ENCODE measurements around the gene PIK3R3. TPM values are rescaled to one million over a fixed set of nuclear protein-coding genes. Genes with fewer than 3 reads are reported as not detected.
"Not testable (repeated sequence)": the region's sequence is repeated elsewhere in the genome, so short reads cannot be mapped to it uniquely, and the experiment has no call there.

The PIK3R3 gene
- total RNA-seq, 2 donors from 2014 or later: 3.3 to 7.4 TPM

GRCh38 chr1:46058936-46059335 lies 73.5 kb downstream of the PIK3R3 start:
- ATAC-seq (no peak), DNase-seq (ENCODE audit: low spot score) (no peak)
- no peaks in the 10 kb centered on the region for H3K27me3 Mint-ChIP-seq
- peaks cover 11% of the 10 kb centered on the region for H3K36me3 Mint-ChIP-seq
- no peaks in the 10 kb centered on the region for H3K9me3 Mint-ChIP-seq
- H3K4me3 Mint-ChIP-seq: no peak overlapping the region
- H3K4me1 Mint-ChIP-seq (ENCODE audit: low read depth in 2 of 2): peaks cover 14 to 15% of the 10 kb centered on the region in 2 donors
- H3K27ac Mint-ChIP-seq: no peak overlapping the region

- Mint-ChIP-seq H3K9me3 (no peaks in the 10 kb centered on the region), H3K4me1 (ENCODE audit: low read depth in 2 of 2) (peaks cover 4 to 7% of the 10 kb centered on the region in 2 donors), H3K4me3 (no peak overlapping the region), H3K36me3 (peaks cover 11% of the 10 kb centered on the region), H3K27ac (no peak overlapping the region), H3K27me3 (no peaks in the 10 kb centered on the region)
- no peak for DNase-seq (ENCODE audit: low spot score)
- no peak for ATAC-seq
Observed at GRCh38 chr1:46057781-46058180, 74.6 kb downstream of the PIK3R3 start.

- not testable (repeated sequence) for DNase-seq (ENCODE audit: low spot score); H3K27me3 Mint-ChIP-seq; H3K4me3 Mint-ChIP-seq; ATAC-seq; H3K4me1 Mint-ChIP-seq (ENCODE audit: low read depth in 2 of 2); H3K9me3 Mint-ChIP-seq; H3K27ac Mint-ChIP-seq
- H3K36me3 Mint-ChIP-seq: peaks cover 11% of the 10 kb centered on the region
Observed at GRCh38 chr1:46057215-46057614, 75.2 kb downstream of the PIK3R3 start.

- no peak for DNase-seq (ENCODE audit: low spot score)
- Mint-ChIP-seq H3K4me1 (ENCODE audit: low read depth in 2 of 2) (peaks cover 0 to 3% of the 10 kb centered on the region in 2 donors), H3K27ac (no peak overlapping the region), H3K27me3 (no peaks in the 10 kb centered on the region), H3K4me3 (no peak overlapping the region), H3K9me3 (no peaks in the 10 kb centered on the region), H3K36me3 (peaks cover 9% of the 10 kb centered on the region)
- ATAC-seq: no peak
Observed at GRCh38 chr1:46056325-46056724, 76.1 kb downstream of the PIK3R3 start.

GRCh38 chr1:46053734-46054133 lies 78.7 kb downstream of the PIK3R3 start:
- Mint-ChIP-seq H3K4me1 (ENCODE audit: low read depth in 2 of 2) (no peaks in the 10 kb centered on the region), H3K27ac (no peak overlapping the region), H3K36me3 (peaks cover 4% of the 10 kb centered on the region), H3K27me3 (no peaks in the 10 kb centered on the region), H3K4me3 (no peak overlapping the region), H3K9me3 (no peaks in the 10 kb centered on the region)
- ATAC-seq: no peak
- no peak for DNase-seq (ENCODE audit: low spot score)

- no peak for DNase-seq (ENCODE audit: low spot score)
- Mint-ChIP-seq H3K4me3 (no peak overlapping the region), H3K9me3 (no peaks in the 10 kb centered on the region), H3K27ac (no peak overlapping the region), H3K36me3 (no peaks in the 10 kb centered on the region), H3K4me1 (ENCODE audit: low read depth in 2 of 2) (peaks cover 9% of the 10 kb centered on the region in 2 donors), H3K27me3 (no peaks in the 10 kb centered on the region)
- no peak for ATAC-seq
Observed at GRCh38 chr1:46044116-46044515, 88.3 kb downstream of the PIK3R3 start.

- H3K36me3 Mint-ChIP-seq: no peaks in the 10 kb centered on the region
- no peak for DNase-seq (ENCODE audit: low spot score)
- H3K4me1 Mint-ChIP-seq (ENCODE audit: low read depth in 2 of 2): peaks cover 9% of the 10 kb centered on the region in 2 donors
- no peaks in the 10 kb centered on the region for H3K27me3 Mint-ChIP-seq
- H3K27ac Mint-ChIP-seq: no peak overlapping the region
- no peak overlapping the region for H3K4me3 Mint-ChIP-seq
- no peak for ATAC-seq
- no peaks in the 10 kb centered on the region for H3K9me3 Mint-ChIP-seq
Observed at GRCh38 chr1:46043458-46044017, 88.9 kb downstream of the PIK3R3 start.

GRCh38 chr1:46041974-46042373 lies 90.5 kb downstream of the PIK3R3 start:
- no peaks in the 10 kb centered on the region for H3K9me3 Mint-ChIP-seq
- DNase-seq (ENCODE audit: low spot score) (no peak), ATAC-seq (no peak)
- peaks cover 9% of the 10 kb centered on the region in 2 donors for H3K4me1 Mint-ChIP-seq (ENCODE audit: low read depth in 2 of 2)
- H3K4me3 Mint-ChIP-seq: no peak overlapping the region
- H3K36me3 Mint-ChIP-seq: no peaks in the 10 kb centered on the region
- H3K27me3 Mint-ChIP-seq: no peaks in the 10 kb centered on the region
- H3K27ac Mint-ChIP-seq: no peak overlapping the region

- H3K4me1 Mint-ChIP-seq (ENCODE audit: low read depth in 2 of 2): peaks cover 9% of the 10 kb centered on the region in 2 donors
- H3K27ac Mint-ChIP-seq: no peak overlapping the region
- no peaks in the 10 kb centered on the region for H3K36me3 Mint-ChIP-seq
- no peaks in the 10 kb centered on the region for H3K27me3 Mint-ChIP-seq
- no peak for DNase-seq (ENCODE audit: low spot score)
- ATAC-seq: no peak
- H3K4me3 Mint-ChIP-seq: no peak overlapping the region
- no peaks in the 10 kb centered on the region for H3K9me3 Mint-ChIP-seq
Observed at GRCh38 chr1:46041551-46041950, 90.9 kb downstream of the PIK3R3 start.

- Mint-ChIP-seq H3K27ac (no peak overlapping the region), H3K4me1 (ENCODE audit: low read depth in 2 of 2) (peaks cover 7 to 9% of the 10 kb centered on the region in 2 donors)
- DNase-seq (ENCODE audit: low spot score): no peak
Observed at GRCh38 chr1:46039571-46040052, 92.8 kb downstream of the PIK3R3 start.

GRCh38 chr1:46036894-46037839 lies 95.3 kb downstream of the PIK3R3 start:
- no peaks in the 10 kb centered on the region for H3K36me3 Mint-ChIP-seq
- no peak overlapping the region for H3K27ac Mint-ChIP-seq
- H3K9me3 Mint-ChIP-seq: no peaks in the 10 kb centered on the region
- DNase-seq (ENCODE audit: low spot score) (peak; percentile 78), ATAC-seq (peak; percentile 57 to 74)
- H3K27me3 Mint-ChIP-seq: no peaks in the 10 kb centered on the region
- H3K4me3 Mint-ChIP-seq: no peak overlapping the region
- H3K4me1 Mint-ChIP-seq (ENCODE audit: low read depth in 2 of 2): no peaks in the 10 kb centered on the region

More at GRCh38 chr1:46039571-46040052, 92.8 kb downstream of the PIK3R3 start:
- Mint-ChIP-seq H3K36me3 (no peaks in the 10 kb centered on the region), H3K4me3 (no peak overlapping the region), H3K27me3 (no peaks in the 10 kb centered on the region), H3K9me3 (no peaks in the 10 kb centered on the region)
- ATAC-seq: no peak

GRCh38 chr1:46034601-46035516 lies 97.6 kb downstream of the PIK3R3 start:
- Mint-ChIP-seq H3K9me3 (no peaks in the 10 kb centered on the region), H3K4me1 (ENCODE audit: low read depth in 2 of 2) (no peaks in the 10 kb centered on the region), H3K27me3 (no peaks in the 10 kb centered on the region), H3K4me3 (no peak overlapping the region), H3K36me3 (no peaks in the 10 kb centered on the region), H3K27ac (no peak overlapping the region)
- ATAC-seq: peak in 1 of 2 donors; percentile 17
- no peak for DNase-seq (ENCODE audit: low spot score)

- H3K4me3 Mint-ChIP-seq: no peak overlapping the region
- ATAC-seq: no peak
Observed at GRCh38 chr1:46030876-46031660, 101.4 kb downstream of the PIK3R3 start.

More at GRCh38 chr1:46030876-46031660, 101.4 kb downstream of the PIK3R3 start:
- no peaks in the 10 kb centered on the region for H3K9me3 Mint-ChIP-seq
- H3K27me3 Mint-ChIP-seq: no peaks in the 10 kb centered on the region
- H3K27ac Mint-ChIP-seq: no peak overlapping the region
- no peaks in the 10 kb centered on the region for H3K36me3 Mint-ChIP-seq
- no peak for DNase-seq (ENCODE audit: low spot score)
- no peaks in the 10 kb centered on the region for H3K4me1 Mint-ChIP-seq (ENCODE audit: low read depth in 2 of 2)
